ENCODE data around the gene GPX1. TPM values are rescaled to one million over a fixed set of nuclear protein-coding genes. Genes with fewer than 3 reads are reported as not detected.

Gene GPX1
- total RNA-seq, 1 donor, result 183 TPM

DNA sequence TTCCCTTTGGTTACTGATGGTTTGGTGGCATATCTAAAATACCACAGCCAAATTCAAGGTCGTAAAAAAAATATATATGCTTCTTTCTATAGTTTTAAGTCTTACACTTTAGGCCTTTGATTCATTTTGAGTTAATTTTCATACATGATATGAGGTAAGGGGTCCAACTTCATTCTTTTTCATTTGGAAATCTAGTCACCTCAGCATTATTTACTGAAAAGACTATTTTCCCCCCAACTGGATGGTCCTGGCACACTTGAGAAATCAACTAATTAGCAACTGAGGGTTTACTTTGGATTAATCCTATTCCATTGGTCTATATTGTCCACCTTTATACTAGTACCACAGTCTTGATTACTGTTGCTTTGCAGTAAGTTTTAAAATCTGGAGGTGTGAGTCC lies 27.5 kb upstream of the GPX1 start:
- Histone ChIP-seq H3K36me3 (ENCODE audit: insufficient read depth, low read length) (peaks cover 7% of the 10 kb centered on the region), H2AFZ (ENCODE audit: low read length) (no peak overlapping the region), H3K9me3 (ENCODE audit: low read depth, low read length) (no peaks in the 10 kb centered on the region), H3K4me2 (ENCODE audit: insufficient read depth, low read length) (no peak overlapping the region), H3K4me1 (ENCODE audit: insufficient read depth, low read length) (peaks cover 12% of the 10 kb centered on the region), H3K4me3 (ENCODE audit: insufficient read depth, low read length) (no peak overlapping the region), H3K27ac (ENCODE audit: low read depth, low read length) (no peak overlapping the region), H4K20me1 (ENCODE audit: insufficient read depth, low read length) (peaks cover 72% of the 10 kb centered on the region), H3K27me3 (ENCODE audit: insufficient read depth, low read length) (no peaks in the 10 kb centered on the region), H3K79me2 (ENCODE audit: insufficient read depth, low read length) (peaks cover 97% of the 10 kb centered on the region)
- no peak for DNase-seq (ENCODE audit: insufficient read length, low spot score, missing footprints)
- TF ChIP-seq, protein P1, sequence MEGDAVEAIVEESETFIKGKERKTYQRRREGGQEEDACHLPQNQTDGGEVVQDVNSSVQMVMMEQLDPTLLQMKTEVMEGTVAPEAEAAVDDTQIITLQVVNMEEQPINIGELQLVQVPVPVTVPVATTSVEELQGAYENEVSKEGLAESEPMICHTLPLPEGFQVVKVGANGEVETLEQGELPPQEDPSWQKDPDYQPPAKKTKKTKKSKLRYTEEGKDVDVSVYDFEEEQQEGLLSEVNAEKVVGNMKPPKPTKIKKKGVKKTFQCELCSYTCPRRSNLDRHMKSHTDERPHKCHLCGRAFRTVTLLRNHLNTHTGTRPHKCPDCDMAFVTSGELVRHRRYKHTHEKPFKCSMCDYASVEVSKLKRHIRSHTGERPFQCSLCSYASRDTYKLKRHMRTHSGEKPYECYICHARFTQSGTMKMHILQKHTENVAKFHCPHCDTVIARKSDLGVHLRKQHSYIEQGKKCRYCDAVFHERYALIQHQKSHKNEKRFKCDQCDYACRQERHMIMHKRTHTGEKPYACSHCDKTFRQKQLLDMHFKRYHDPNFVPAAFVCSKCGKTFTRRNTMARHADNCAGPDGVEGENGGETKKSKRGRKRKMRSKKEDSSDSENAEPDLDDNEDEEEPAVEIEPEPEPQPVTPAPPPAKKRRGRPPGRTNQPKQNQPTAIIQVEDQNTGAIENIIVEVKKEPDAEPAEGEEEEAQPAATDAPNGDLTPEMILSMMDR (IDR thresholded peaks at IDR 0.05; ENCODE audit: extremely low read depth, low read depth, low read length), result no peak

DNA sequence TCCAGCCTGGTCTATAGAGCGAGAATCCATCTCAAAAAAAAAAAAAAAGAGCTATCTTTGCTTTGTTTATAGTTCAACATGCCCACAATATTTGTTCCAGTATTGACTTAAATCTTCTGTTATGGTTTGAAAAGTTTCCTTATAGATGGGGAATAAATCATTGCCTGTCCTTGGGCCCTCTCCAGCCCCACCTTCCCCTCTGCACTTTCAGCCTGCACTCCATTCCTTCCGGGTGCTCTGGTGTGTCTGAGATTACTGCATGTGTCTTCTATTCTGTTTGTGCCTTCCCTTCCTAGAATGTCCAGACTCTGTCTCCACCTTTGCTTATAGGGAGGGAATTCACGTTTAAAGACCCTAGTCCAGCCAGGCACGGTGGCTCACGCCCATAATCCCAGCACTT lies 25.2 kb upstream of the GPX1 start:
- Histone ChIP-seq H3K9me3 (ENCODE audit: low read depth, low read length) (no peaks in the 10 kb centered on the region), H3K4me1 (ENCODE audit: insufficient read depth, low read length) (peaks cover 26% of the 10 kb centered on the region), H2AFZ (ENCODE audit: low read length) (no peak overlapping the region), H3K27me3 (ENCODE audit: insufficient read depth, low read length) (no peaks in the 10 kb centered on the region), H3K36me3 (ENCODE audit: insufficient read depth, low read length) (peaks cover 3% of the 10 kb centered on the region), H3K4me3 (ENCODE audit: insufficient read depth, low read length) (no peak overlapping the region), H3K79me2 (ENCODE audit: insufficient read depth, low read length) (peaks cover 97% of the 10 kb centered on the region), H4K20me1 (ENCODE audit: insufficient read depth, low read length) (peaks cover 68% of the 10 kb centered on the region), H3K27ac (ENCODE audit: low read depth, low read length) (no peak overlapping the region), H3K4me2 (ENCODE audit: insufficient read depth, low read length) (no peak overlapping the region)
- TF ChIP-seq, protein P1 (IDR thresholded peaks at IDR 0.05; ENCODE audit: extremely low read depth, low read depth, low read length), result no peak
- DNase-seq (ENCODE audit: insufficient read length, low spot score, missing footprints), result no peak

DNA sequence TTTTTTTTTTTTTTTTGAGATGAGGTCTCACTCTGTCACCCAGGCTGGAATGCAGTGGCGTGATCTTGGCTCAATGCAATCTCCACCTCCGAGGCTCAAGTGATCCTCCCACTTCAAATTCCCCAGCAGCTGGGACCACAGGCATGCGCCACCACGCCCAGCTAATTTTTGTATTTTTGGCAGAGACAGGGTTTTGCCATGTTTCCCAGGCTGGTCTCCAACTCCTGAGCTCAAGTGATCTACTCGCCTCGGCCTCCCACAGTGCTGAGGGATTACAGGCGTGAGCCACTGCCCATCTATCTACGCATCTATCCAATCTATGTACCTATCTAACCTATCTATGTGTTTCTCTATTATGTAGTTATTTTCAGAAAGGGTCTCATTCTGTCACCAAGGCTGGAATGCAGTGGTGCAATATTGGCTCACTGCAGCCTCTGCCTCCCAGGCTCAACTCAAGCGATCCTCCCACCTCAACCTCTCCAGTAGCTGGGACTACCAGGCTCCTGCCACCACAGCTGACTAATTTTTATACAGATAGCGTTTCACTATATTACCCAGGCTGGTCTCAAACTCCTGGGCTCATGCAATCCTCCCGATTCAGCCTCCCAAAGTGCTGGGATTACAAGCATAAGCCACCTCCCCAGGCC lies 20.2 kb upstream of the GPX1 start:
- DNase-seq (ENCODE audit: insufficient read length, low spot score, missing footprints), result no peak
- TF ChIP-seq, protein P1 (IDR thresholded peaks at IDR 0.05; ENCODE audit: extremely low read depth, low read depth, low read length), result no peak
- Histone ChIP-seq H3K9me3 (ENCODE audit: low read depth, low read length) (no peaks in the 10 kb centered on the region), H3K79me2 (ENCODE audit: insufficient read depth, low read length) (peaks cover 96% of the 10 kb centered on the region), H3K27ac (ENCODE audit: low read depth, low read length) (peak overlapping the region; percentile 81), H3K36me3 (ENCODE audit: insufficient read depth, low read length) (peaks cover 26% of the 10 kb centered on the region), H3K4me2 (ENCODE audit: insufficient read depth, low read length) (peak overlapping the region; percentile 44), H3K27me3 (ENCODE audit: insufficient read depth, low read length) (no peaks in the 10 kb centered on the region), H4K20me1 (ENCODE audit: insufficient read depth, low read length) (peaks cover 64% of the 10 kb centered on the region), H2AFZ (ENCODE audit: low read length) (no peak overlapping the region), H3K4me1 (ENCODE audit: insufficient read depth, low read length) (peaks cover 20% of the 10 kb centered on the region), H3K4me3 (ENCODE audit: insufficient read depth, low read length) (no peak overlapping the region)

DNA sequence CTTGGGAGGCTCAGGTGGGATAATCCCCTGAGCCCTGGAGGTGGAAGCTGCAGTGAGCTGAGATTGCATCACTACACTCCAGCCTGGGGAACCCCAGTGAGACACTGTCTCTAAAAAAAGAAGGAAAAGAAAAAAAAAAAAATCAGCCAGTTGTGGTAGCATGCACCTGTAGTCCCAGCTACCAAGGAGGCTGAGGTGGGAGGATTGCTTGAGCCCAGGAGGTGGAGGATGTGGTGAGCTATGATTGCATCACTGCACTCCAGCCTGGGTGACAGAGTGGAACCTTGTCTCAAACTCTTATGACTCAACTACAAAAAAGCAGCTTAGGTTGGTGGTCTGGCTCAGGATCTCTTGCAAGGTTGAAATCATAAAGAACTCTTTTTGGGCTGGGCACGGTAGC lies 19.3 kb upstream of the GPX1 start:
- H3K9me3 ChIP-seq (ENCODE audit: low read depth, low read length), result no peaks in the 10 kb centered on the region
- DNase-seq (ENCODE audit: insufficient read length, low spot score, missing footprints), result no peak
- TF ChIP-seq, protein P1 (IDR thresholded peaks at IDR 0.05; ENCODE audit: extremely low read depth, low read depth, low read length), result no peak
- no peak overlapping the region for H3K4me3 ChIP-seq (ENCODE audit: insufficient read depth, low read length)
- peaks cover 96% of the 10 kb centered on the region for H3K79me2 ChIP-seq (ENCODE audit: insufficient read depth, low read length)
- peak overlapping the region; percentile 76 for H3K27ac ChIP-seq (ENCODE audit: low read depth, low read length)
- peaks cover 35% of the 10 kb centered on the region for H3K36me3 ChIP-seq (ENCODE audit: insufficient read depth, low read length)
- peaks cover 20% of the 10 kb centered on the region for H3K4me1 ChIP-seq (ENCODE audit: insufficient read depth, low read length)
- H3K4me2 ChIP-seq (ENCODE audit: insufficient read depth, low read length), result peak overlapping the region; percentile 3
- peaks cover 62% of the 10 kb centered on the region for H4K20me1 ChIP-seq (ENCODE audit: insufficient read depth, low read length)
- no peak overlapping the region for H2AFZ ChIP-seq (ENCODE audit: low read length)
- no peaks in the 10 kb centered on the region for H3K27me3 ChIP-seq (ENCODE audit: insufficient read depth, low read length)
